A204.1 (cell line): ENCODE measurements around the gene HRH2.
"Not testable (repeated sequence)": the region's sequence is repeated elsewhere in the genome, so short reads cannot be mapped to it uniquely, and the experiment has no call there.

Source experiments
- FAIRE-seq: peaks from 2 replicates; lab custom pipeline; 2012; peaks lifted over from hg19 to GRCh38; lab: Jason Lieb, UNC

HRH2 gene

GRCh38 chr5:175646251-175646650 is 11.6 kb upstream of the HRH2 start:
- FAIRE-seq, result no peak

- FAIRE-seq, result no peak
Observed at GRCh38 chr5:175649967-175650366, 7.9 kb upstream of the HRH2 start.

GRCh38 chr5:175650430-175651205 is 7.3 kb upstream of the HRH2 start:
- not testable (repeated sequence) for FAIRE-seq

DNA sequence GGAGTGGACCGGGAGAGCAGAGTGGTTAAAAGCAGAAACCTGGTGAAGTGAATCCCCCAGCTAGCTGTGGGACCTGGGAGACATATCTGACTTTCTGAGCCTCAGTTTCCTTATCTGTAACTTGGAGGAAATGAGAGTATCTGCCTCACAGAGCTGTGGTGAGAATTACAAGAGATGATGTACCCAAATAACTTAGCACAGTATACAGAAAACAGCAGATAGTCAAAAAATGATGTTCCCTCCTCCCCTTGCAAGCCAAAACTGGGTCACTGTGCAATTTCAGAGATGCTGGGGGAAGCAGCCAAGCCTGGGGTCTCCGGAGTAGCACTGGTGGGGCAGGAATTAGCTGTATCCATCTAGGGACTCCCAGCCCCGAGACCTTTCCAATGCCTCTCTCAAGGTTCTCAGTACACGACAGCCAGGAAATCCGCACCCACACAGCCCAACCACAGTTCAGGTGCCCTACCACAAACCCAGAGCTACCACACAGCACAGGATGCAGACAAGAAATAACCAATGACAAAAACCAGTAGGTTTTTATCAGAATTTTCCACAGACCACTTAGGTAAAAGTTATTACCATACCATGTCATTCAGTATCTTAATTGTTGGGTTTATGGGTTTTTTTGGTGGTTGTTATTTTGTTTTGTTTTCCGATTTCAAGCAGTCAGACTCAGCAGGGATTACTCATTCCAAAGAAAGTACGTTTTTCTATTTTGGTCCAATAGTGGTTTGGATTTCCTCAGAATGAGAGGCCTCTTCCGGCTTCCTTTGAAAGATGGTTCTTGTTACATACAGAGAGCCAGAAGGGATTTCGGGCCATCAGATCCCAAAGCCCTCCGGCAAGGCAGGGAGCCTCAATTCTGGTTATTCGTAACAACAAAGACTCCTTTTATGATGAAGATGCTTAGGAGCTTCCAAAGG is 4.9 kb upstream of the HRH2 start:
- no peak for FAIRE-seq

GRCh38 chr5:175653763-175654162 is 4.1 kb upstream of the HRH2 start:
- no peak for FAIRE-seq

DNA sequence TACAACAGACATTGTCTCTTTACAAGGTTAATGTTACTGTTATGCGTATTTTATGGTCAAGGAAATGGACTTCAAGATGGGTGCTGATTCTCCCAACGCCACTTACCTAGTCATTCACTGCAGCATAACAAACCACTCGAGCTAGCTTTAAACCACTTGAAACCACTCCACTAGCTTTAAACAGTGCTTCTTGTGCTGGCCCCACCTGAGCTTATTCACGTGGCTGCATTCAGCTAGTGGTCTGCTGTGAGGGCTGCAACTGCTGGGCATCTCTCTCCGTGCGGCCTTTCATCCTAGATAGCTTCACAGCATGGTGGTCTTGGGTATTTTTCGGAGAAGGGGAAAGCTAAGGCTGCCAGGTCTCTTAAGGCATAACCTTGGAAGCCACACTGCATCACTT is 3.5 kb upstream of the HRH2 start:
- no peak for FAIRE-seq

- no peak for FAIRE-seq
Observed at GRCh38 chr5:175654807-175655206, 3.1 kb upstream of the HRH2 start.

DNA sequence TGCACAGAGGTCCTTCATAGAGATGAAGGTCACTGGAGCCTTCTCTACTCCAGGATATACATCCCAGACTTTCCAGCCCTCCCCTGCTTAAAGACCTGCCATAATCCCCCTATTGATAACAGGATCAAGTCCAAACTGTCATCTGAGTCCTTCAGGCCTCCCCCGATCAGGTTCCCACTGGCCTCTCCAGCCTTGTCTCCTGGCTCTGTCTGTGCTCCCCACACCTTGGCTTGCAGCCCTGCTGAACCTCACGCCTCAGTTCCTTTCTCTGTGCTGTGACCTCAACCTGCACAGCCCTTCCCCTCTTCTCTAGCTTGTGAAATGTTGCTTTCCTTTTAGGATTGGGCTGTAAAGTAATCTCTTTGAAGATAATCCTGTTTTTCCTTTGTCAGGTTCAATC is 2.5 kb upstream of the HRH2 start:
- FAIRE-seq, result no peak

GRCh38 chr5:175656966-175657365 is 905 bp upstream of the HRH2 start:
- no peak for FAIRE-seq

DNA sequence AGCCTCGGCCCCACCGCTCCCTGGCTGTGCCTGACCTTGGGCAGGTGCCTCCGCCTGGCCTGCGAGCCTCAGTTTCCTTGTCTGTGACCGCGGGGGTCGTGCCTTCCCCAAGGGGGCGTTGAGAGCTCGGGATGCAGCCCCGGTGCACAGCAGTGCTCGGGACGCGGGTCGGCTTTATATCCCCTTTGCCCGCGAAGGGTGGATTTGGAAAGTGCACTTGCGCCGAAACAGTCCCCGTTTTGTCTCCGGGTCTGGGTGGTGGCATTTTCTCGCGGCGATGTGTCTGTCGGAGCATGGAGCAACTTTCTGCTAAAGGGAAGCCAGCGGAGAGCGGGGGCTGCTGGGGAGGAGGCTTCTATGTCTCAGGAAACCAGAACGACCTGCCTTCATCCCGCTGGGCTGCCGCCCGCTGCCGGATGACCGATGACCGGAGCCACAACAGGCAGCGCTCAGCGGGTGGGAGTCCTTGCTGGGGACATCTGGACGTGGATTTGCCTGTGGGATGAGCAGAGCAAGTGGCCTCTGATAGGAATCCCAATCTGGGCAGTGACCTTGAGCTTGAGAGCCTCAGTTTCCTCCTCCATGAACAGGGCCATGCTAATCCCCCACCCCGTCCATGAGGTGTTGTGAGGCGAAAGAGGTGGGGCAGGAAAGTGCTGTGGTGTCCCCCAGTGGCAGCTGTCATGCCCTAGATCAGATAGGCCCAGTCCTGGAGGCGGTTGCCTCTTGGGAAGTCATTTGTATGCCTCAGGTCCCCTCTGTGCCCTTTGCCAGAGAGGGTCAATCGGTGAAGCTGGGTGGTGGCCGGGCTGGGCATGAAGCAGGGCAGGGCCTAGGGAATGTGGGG is 651 bp downstream of the HRH2 start:
- FAIRE-seq, result no peak

DNA sequence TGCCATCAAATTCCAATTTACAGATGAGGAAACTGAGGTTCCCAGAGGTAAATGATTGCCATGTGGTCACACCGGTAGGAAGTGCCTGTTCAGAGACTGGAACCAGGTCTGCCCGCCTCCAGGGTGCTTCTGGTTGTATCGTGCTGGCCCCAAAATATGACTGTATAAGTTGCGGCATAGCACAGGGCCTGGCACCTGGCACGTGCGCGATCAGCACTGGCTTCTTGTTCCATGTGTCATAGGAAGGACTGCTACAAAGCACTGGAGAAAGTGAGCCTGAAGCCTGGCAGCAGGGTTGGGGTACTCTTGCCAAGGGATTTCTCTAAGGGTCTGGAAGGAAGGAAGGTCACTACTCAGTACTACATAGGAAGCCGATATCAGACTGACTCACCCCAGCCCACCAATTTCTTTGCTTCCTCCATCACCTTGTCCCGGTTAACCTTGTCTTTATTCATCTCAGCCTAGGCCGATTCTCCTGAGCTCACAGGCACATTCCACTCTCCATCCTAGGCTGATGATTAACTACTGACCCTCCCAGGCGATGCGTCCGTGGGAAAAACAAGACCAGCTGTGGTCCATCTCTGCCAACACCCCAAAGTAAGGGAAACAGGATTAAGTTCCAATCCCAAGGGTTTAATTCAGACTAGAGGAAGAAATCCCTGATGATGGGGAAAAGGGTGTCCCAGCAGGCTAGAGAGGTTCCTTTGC is 1.8 kb downstream of the HRH2 start:
- FAIRE-seq, result no peak

GRCh38 chr5:175663186-175664184 is 5.6 kb downstream of the HRH2 start:
- no peak for FAIRE-seq

DNA sequence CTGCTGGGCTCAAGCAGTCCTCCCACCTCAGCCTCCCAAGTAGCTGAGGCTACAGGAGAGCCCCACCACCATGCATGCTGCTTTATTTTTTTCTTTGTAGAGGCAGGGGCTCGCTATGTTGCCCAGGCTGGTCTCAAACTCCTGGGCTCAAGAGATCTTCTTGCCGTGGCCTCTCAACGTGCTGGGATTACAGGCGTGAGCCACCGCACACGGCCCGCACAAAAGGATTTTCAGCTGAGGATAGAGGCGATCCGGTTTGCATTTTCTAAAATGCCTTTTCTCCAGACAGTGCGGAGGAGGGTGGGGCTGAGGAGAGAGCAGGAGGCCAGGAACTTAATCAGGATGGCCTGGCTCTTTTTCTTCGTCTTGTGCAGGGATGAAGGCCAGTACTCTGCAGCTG is 6.9 kb downstream of the HRH2 start:
- FAIRE-seq, result no peak

- no peak for FAIRE-seq
Observed at GRCh38 chr5:175666216-175666615, 8.3 kb downstream of the HRH2 start.

DNA sequence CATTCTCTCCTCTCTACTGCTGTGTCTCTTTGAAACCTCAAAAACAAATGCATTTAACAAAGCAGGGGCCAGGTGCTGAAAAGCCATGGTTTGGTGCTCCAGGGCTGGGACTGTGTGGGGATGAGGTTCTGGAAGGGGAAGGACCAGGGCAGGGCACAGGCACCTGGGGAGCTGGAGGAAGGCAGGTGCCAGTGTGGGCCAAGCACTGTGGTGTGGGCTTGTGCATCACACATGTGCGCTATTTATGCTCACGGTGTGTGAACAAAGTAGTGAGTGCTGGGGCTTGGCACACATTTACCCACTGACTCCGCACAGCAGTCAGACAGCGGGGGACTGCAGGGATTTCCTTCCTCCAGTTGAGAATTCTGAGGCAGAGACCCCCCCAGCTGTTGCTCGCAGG is 10.1 kb downstream of the HRH2 start:
- no peak for FAIRE-seq

- no peak for FAIRE-seq
Observed at GRCh38 chr5:175670372-175670771, 12.5 kb downstream of the HRH2 start.

- no peak for FAIRE-seq
Observed at GRCh38 chr5:175671013-175671412, 13.1 kb downstream of the HRH2 start.

DNA sequence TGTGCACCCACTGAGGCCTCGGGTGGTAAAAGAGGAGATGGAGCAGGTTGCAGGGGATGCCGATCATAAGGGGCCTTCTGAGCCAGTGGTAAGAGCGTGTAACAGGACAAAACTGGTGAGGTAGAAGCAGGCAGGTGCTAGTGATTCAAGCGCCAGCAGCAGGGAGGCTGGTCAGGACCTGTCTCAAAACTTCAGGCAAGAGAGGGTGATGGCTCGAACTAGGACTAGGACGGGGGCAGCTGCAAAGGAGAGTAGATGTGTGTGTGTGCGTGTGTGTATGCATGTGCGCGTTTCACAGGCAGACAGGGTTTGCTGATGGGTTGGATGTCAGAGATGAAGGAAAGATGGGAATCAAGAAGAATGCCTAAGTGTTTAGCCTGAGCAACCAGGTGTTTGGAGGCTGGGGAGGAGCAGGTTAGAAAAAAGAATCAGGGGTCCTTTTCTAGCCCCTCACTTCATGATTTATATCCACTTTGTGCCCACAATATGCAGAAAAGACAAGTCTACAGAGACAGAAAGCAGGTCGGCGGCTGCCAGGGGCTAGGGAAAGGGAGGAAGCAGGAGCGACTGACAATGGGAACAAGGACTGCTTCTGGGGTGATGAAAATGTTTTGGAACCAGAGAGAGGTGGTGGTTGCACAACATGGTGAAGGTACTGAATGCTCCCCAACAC is 15.2 kb downstream of the HRH2 start:
- FAIRE-seq, result no peak

DNA sequence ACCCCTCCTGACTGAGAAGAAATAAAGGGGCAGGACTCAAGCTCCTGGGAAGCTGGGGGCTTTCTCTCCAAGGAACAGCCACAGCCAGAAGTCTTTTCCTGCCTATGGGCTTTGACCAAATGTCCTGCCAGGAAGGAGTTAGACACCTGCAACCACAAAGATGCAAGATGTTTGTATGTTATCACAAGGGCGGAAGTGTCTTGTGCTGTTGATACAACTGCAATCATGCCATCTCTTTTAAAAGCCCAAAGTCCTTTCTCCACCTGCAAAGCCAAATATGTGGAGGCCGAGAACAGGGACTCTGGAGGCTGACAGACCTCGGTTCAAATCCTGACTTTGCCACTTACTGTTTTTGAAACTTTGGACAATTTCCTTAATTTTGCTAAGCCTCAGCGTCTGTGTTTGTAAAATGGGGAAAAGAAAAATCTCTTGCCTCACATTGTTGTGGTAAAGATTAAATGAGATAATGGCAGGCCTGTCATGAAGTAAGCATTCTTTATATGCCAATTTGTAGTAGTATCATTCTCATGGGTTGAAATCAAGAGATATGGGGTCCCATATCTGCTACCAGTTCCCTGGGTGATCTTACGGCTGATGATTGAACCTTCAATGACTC is 17.0 kb downstream of the HRH2 start:
- FAIRE-seq, result no peak

DNA sequence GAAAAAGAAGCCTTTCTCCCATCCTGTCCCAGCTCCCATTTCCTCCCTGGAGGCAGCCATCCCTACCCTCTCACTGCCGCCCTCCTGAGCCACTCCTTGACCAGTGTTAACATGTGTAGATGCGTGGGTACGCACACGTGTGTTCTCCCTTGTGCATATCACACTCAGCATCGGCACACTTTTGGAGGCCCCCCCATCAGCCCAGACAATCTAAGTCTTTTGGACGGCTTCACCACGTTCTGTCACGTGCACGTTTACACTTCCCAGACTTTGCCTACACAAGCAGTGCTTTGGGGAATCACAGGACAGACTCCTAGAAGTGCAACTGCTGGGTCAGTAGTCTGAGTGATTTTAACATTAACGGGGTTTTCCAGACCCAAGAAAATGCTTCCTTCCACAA is 18.0 kb downstream of the HRH2 start:
- no peak for FAIRE-seq
